ENCODE results near the gene F2RL2.

The F2RL2 gene

GRCh38 chr5:76626738-76627137, 3.5 kb upstream of the F2RL2 start:
- Histone ChIP-seq H3K4me3 (replicated peaks; ENCODE audit: insufficient read depth, low read length) (no peak overlapping the region), H3K27me3 (ENCODE audit: insufficient read depth, poor library complexity, severe bottlenecking) (no peaks in the 10 kb centered on the region), H3K27ac (replicated peaks) (peak overlapping the region; percentile 40)
- no peak for TF ChIP-seq SPI1 (IDR thresholded peaks at IDR 0.05; ENCODE audit: borderline replicate concordance, low read depth)
- no peak for TF ChIP-seq GABPA (IDR thresholded peaks at IDR 0.05; ENCODE audit: low read depth)
- peak in 1 of 2 experiments; percentile 64 for DNase-seq (ENCODE audit: low read depth in 1 of 2, low spot score in 1 of 2)

GRCh38 chr5:76625087-76625815, 2.0 kb upstream of the F2RL2 start:
- H3K27ac ChIP-seq (replicated peaks), result no peak overlapping the region
- H3K27me3 ChIP-seq (ENCODE audit: insufficient read depth, poor library complexity, severe bottlenecking), result no peaks in the 10 kb centered on the region
- H3K4me3 ChIP-seq (replicated peaks; ENCODE audit: insufficient read depth, low read length), result no peak overlapping the region
- DNase-seq (ENCODE audit: low read depth in 1 of 2, low spot score in 1 of 2), result no peak
- TF ChIP-seq GABPA (IDR thresholded peaks at IDR 0.05; ENCODE audit: low read depth), result no peak
- TF ChIP-seq POLR2AphosphoS5 (IDR thresholded peaks at IDR 0.05; ENCODE audit: low read depth), result no peak
- TF ChIP-seq REST (IDR thresholded peaks at IDR 0.05; ENCODE audit: insufficient replicate concordance, low read depth), result no peak
- TF ChIP-seq SPI1 (IDR thresholded peaks at IDR 0.05; ENCODE audit: borderline replicate concordance, low read depth), result no peak
- no peak for TF ChIP-seq CTCF (IDR thresholded peaks at IDR 0.05; ENCODE audit: insufficient read depth, low read length)

- no peak overlapping the region for H3K27ac ChIP-seq (replicated peaks)
- H3K27me3 ChIP-seq (ENCODE audit: insufficient read depth, poor library complexity, severe bottlenecking), result no peaks in the 10 kb centered on the region
- H3K4me3 ChIP-seq (replicated peaks; ENCODE audit: insufficient read depth, low read length), result no peak overlapping the region
- no peak for TF ChIP-seq GABPA (IDR thresholded peaks at IDR 0.05; ENCODE audit: low read depth)
- no peak for TF ChIP-seq SPI1 (IDR thresholded peaks at IDR 0.05; ENCODE audit: borderline replicate concordance, low read depth)
- no peak for TF ChIP-seq REST (IDR thresholded peaks at IDR 0.05; ENCODE audit: insufficient replicate concordance, low read depth)
- no peak for TF ChIP-seq CTCF (IDR thresholded peaks at IDR 0.05; ENCODE audit: insufficient read depth, low read length)
- TF ChIP-seq POLR2AphosphoS5 (IDR thresholded peaks at IDR 0.05; ENCODE audit: low read depth), result no peak
- no peak for DNase-seq (ENCODE audit: low read depth in 1 of 2, low spot score in 1 of 2)
These were observed 1.1 kb downstream of the F2RL2 start for GRCh38 chr5:76622076-76622475.

GRCh38 chr5:76620166-76620565, 3.0 kb downstream of the F2RL2 start:
- H3K27me3 ChIP-seq (ENCODE audit: insufficient read depth, poor library complexity, severe bottlenecking), result no peaks in the 10 kb centered on the region
- no peak overlapping the region for H3K4me3 ChIP-seq (replicated peaks; ENCODE audit: insufficient read depth, low read length)
- H3K27ac ChIP-seq (replicated peaks), result no peak overlapping the region
- TF ChIP-seq REST (IDR thresholded peaks at IDR 0.05; ENCODE audit: insufficient replicate concordance, low read depth) (no peak), POLR2AphosphoS5 (IDR thresholded peaks at IDR 0.05; ENCODE audit: low read depth) (no peak), CTCF (IDR thresholded peaks at IDR 0.05; ENCODE audit: insufficient read depth, low read length) (no peak), GABPA (IDR thresholded peaks at IDR 0.05; ENCODE audit: low read depth) (no peak), SPI1 (IDR thresholded peaks at IDR 0.05; ENCODE audit: borderline replicate concordance, low read depth) (no peak)
- DNase-seq (ENCODE audit: low read depth in 1 of 2, low spot score in 1 of 2), result no peak
